ENCODE data around the gene MYBBP1A. TPM values are rescaled to one million over a fixed set of nuclear protein-coding genes. Genes with fewer than 3 reads are reported as not detected.

MYBBP1A gene
- total RNA-seq, 1 experiment from 2014 or later, result 163 TPM

DNA sequence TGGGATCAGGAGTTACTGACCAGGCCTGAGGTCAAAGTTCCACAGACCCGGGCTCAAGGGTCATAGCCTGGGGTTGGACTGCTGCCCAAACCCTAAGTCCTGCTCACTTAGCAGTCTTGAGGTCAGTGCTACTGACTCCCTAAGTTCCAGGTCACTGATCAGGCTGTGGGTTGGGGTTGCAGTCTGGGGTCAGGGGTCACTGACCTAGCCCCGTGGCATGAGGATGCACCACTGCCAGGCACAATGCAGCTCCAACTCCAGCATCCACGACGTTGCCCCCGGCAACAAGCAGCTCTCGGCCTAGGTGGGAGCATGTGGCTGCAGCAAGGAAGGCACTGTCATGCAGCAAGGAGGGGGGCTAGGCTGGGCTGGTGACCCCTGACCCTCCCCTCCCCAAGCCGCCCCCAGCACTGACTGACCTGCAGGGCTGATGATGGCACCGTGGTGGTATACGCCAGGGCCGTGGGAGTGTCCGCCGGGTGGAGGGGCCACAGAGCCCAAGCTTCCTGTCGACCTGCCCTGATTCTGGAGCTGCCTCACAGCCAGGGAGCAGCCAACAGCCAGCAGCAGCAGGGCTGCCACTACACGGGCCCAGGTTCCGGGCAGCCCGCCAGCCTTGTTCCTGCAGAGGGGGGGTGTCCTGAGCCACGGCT, 4.1 kb upstream of the MYBBP1A start:
- DNase-seq (ENCODE audit: low spot score) (no peak), ATAC-seq (no peak)
- ChIA-PET POLR2A (no interaction called here), CTCF (interaction anchor here (0.6 to 2.1 kb wide), 4 partner anchors 25 to 116 kb away, joined by 3 to 5 read pairs (median 3); partner anchors contain the start of gene SMTNL2)
- Mint-ChIP-seq H3K9me3 (no peaks in the 10 kb centered on the region), H3K27me3 (ENCODE audit: low read depth) (peaks cover 2% of the 10 kb centered on the region), H3K27ac (no peak overlapping the region), H3K4me1 (peaks cover 26% of the 10 kb centered on the region), H3K4me3 (no peak overlapping the region), H3K36me3 (peaks cover under 1% of the 10 kb centered on the region; the same call in 1 of the 2 replicates)
- no peak for TF ChIP-seq ZSCAN18 (CRISPR knock-in tag; IDR thresholded peaks at IDR 0.05)
- no peak for TF ChIP-seq MAX (CRISPR knock-in tag; IDR thresholded peaks at IDR 0.05)
- TF ChIP-seq EMX1 (CRISPR knock-in tag; IDR thresholded peaks at IDR 0.05), result no peak
- no peak for TF ChIP-seq SP1 (CRISPR knock-in tag; conservative IDR thresholded peaks at IDR 0.05)
- no peak for TF ChIP-seq NFYB (CRISPR knock-in tag; conservative IDR thresholded peaks at IDR 0.05; ENCODE audit: low read depth)
- no peak for TF ChIP-seq USF2 (CRISPR knock-in tag; IDR thresholded peaks at IDR 0.05)
- TF ChIP-seq ZNF416 (CRISPR knock-in tag; IDR thresholded peaks at IDR 0.05), result no peak
- TF ChIP-seq IRF2 (CRISPR knock-in tag; IDR thresholded peaks at IDR 0.05; ENCODE audit: borderline replicate concordance, low read depth), result no peak
- no peak for TF ChIP-seq KAT7 (CRISPR knock-in tag; IDR thresholded peaks at IDR 0.05; ENCODE audit: borderline replicate concordance)
- TF ChIP-seq CREB1 (CRISPR knock-in tag; IDR thresholded peaks at IDR 0.05), result no peak
- no peak for TF ChIP-seq ZNF423 (CRISPR knock-in tag; IDR thresholded peaks at IDR 0.05)
- TF ChIP-seq, protein P1, sequence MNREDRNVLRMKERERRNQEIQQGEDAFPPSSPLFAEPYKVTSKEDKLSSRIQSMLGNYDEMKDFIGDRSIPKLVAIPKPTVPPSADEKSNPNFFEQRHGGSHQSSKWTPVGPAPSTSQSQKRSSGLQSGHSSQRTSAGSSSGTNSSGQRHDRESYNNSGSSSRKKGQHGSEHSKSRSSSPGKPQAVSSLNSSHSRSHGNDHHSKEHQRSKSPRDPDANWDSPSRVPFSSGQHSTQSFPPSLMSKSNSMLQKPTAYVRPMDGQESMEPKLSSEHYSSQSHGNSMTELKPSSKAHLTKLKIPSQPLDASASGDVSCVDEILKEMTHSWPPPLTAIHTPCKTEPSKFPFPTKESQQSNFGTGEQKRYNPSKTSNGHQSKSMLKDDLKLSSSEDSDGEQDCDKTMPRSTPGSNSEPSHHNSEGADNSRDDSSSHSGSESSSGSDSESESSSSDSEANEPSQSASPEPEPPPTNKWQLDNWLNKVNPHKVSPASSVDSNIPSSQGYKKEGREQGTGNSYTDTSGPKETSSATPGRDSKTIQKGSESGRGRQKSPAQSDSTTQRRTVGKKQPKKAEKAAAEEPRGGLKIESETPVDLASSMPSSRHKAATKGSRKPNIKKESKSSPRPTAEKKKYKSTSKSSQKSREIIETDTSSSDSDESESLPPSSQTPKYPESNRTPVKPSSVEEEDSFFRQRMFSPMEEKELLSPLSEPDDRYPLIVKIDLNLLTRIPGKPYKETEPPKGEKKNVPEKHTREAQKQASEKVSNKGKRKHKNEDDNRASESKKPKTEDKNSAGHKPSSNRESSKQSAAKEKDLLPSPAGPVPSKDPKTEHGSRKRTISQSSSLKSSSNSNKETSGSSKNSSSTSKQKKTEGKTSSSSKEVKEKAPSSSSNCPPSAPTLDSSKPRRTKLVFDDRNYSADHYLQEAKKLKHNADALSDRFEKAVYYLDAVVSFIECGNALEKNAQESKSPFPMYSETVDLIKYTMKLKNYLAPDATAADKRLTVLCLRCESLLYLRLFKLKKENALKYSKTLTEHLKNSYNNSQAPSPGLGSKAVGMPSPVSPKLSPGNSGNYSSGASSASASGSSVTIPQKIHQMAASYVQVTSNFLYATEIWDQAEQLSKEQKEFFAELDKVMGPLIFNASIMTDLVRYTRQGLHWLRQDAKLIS (CRISPR knock-in tag; IDR thresholded peaks at IDR 0.05; ENCODE audit: borderline replicate concordance), result no peak
- no peak for TF ChIP-seq GRHL2 (CRISPR knock-in tag; IDR thresholded peaks at IDR 0.05; ENCODE audit: insufficient replicate concordance, severe bottlenecking)
- TF ChIP-seq, protein P2, sequence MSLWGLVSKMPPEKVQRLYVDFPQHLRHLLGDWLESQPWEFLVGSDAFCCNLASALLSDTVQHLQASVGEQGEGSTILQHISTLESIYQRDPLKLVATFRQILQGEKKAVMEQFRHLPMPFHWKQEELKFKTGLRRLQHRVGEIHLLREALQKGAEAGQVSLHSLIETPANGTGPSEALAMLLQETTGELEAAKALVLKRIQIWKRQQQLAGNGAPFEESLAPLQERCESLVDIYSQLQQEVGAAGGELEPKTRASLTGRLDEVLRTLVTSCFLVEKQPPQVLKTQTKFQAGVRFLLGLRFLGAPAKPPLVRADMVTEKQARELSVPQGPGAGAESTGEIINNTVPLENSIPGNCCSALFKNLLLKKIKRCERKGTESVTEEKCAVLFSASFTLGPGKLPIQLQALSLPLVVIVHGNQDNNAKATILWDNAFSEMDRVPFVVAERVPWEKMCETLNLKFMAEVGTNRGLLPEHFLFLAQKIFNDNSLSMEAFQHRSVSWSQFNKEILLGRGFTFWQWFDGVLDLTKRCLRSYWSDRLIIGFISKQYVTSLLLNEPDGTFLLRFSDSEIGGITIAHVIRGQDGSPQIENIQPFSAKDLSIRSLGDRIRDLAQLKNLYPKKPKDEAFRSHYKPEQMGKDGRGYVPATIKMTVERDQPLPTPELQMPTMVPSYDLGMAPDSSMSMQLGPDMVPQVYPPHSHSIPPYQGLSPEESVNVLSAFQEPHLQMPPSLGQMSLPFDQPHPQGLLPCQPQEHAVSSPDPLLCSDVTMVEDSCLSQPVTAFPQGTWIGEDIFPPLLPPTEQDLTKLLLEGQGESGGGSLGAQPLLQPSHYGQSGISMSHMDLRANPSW (CRISPR knock-in tag; conservative IDR thresholded peaks at IDR 0.05; ENCODE audit: low read depth), result no peak
- no peak for TF ChIP-seq ATF6 (CRISPR knock-in tag; IDR thresholded peaks at IDR 0.05)
- TF ChIP-seq, protein P3, sequence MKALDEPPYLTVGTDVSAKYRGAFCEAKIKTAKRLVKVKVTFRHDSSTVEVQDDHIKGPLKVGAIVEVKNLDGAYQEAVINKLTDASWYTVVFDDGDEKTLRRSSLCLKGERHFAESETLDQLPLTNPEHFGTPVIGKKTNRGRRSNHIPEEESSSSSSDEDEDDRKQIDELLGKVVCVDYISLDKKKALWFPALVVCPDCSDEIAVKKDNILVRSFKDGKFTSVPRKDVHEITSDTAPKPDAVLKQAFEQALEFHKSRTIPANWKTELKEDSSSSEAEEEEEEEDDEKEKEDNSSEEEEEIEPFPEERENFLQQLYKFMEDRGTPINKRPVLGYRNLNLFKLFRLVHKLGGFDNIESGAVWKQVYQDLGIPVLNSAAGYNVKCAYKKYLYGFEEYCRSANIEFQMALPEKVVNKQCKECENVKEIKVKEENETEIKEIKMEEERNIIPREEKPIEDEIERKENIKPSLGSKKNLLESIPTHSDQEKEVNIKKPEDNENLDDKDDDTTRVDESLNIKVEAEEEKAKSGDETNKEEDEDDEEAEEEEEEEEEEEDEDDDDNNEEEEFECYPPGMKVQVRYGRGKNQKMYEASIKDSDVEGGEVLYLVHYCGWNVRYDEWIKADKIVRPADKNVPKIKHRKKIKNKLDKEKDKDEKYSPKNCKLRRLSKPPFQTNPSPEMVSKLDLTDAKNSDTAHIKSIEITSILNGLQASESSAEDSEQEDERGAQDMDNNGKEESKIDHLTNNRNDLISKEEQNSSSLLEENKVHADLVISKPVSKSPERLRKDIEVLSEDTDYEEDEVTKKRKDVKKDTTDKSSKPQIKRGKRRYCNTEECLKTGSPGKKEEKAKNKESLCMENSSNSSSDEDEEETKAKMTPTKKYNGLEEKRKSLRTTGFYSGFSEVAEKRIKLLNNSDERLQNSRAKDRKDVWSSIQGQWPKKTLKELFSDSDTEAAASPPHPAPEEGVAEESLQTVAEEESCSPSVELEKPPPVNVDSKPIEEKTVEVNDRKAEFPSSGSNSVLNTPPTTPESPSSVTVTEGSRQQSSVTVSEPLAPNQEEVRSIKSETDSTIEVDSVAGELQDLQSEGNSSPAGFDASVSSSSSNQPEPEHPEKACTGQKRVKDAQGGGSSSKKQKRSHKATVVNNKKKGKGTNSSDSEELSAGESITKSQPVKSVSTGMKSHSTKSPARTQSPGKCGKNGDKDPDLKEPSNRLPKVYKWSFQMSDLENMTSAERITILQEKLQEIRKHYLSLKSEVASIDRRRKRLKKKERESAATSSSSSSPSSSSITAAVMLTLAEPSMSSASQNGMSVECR (CRISPR knock-in tag; IDR thresholded peaks at IDR 0.05; ENCODE audit: borderline replicate concordance), result no peak
- no peak for TF ChIP-seq SOX15 (CRISPR knock-in tag; IDR thresholded peaks at IDR 0.05)
- TF ChIP-seq, protein P4, sequence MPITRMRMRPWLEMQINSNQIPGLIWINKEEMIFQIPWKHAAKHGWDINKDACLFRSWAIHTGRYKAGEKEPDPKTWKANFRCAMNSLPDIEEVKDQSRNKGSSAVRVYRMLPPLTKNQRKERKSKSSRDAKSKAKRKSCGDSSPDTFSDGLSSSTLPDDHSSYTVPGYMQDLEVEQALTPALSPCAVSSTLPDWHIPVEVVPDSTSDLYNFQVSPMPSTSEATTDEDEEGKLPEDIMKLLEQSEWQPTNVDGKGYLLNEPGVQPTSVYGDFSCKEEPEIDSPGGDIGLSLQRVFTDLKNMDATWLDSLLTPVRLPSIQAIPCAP (CRISPR knock-in tag; IDR thresholded peaks at IDR 0.05), result no peak
- no peak for TF ChIP-seq MXD4 (CRISPR knock-in tag; IDR thresholded peaks at IDR 0.05; ENCODE audit: borderline replicate concordance)
- TF ChIP-seq TEAD4 (CRISPR knock-in tag; IDR thresholded peaks at IDR 0.05), result no peak
